PFSK-1 (cell line): ENCODE data around the gene VAV2.

Experiments used
- POLR2AphosphoS5 ChIP-seq: IDR thresholded peaks from 2 replicates; pipeline ENCODE4 v1.6.1; 2012; ENCODE audit warnings: low read depth, mild to moderate bottlenecking, control low read depth, low read length, moderate library complexity
- SIN3A ChIP-seq: IDR thresholded peaks from 2 replicates; pipeline ENCODE4 v1.6.1; 2012; ENCODE audit warnings: mild to moderate bottlenecking, low read length, moderate library complexity, borderline replicate concordance; ENCODE audit not compliant: insufficient read depth
- TAF1 ChIP-seq: IDR thresholded peaks from 2 replicates; pipeline ENCODE4 v1.6.1; 2012; ENCODE audit warnings: low read length, control low read depth, borderline replicate concordance; ENCODE audit not compliant: insufficient read depth
- TF ChIP-seq, protein P1 (sequence below), 2 experiments: IDR thresholded peaks; 2 replicates each; pipeline versions ENCODE4 v1.6.1 to v1.8.0; 2011 to 2012; ENCODE audit warnings: low read depth in 2 of 2, low read length in 2 of 2, control low read depth in 1 of 2, inconsistent platforms in 1 of 2, mild to moderate bottlenecking in 1 of 2, moderate library complexity in 1 of 2; ENCODE audit not compliant: insufficient read depth in 1 of 2

- TF ChIP-seq POLR2AphosphoS5 (no peak), SIN3A (no peak), TAF1 (no peak)
- TF ChIP-seq, protein P1, sequence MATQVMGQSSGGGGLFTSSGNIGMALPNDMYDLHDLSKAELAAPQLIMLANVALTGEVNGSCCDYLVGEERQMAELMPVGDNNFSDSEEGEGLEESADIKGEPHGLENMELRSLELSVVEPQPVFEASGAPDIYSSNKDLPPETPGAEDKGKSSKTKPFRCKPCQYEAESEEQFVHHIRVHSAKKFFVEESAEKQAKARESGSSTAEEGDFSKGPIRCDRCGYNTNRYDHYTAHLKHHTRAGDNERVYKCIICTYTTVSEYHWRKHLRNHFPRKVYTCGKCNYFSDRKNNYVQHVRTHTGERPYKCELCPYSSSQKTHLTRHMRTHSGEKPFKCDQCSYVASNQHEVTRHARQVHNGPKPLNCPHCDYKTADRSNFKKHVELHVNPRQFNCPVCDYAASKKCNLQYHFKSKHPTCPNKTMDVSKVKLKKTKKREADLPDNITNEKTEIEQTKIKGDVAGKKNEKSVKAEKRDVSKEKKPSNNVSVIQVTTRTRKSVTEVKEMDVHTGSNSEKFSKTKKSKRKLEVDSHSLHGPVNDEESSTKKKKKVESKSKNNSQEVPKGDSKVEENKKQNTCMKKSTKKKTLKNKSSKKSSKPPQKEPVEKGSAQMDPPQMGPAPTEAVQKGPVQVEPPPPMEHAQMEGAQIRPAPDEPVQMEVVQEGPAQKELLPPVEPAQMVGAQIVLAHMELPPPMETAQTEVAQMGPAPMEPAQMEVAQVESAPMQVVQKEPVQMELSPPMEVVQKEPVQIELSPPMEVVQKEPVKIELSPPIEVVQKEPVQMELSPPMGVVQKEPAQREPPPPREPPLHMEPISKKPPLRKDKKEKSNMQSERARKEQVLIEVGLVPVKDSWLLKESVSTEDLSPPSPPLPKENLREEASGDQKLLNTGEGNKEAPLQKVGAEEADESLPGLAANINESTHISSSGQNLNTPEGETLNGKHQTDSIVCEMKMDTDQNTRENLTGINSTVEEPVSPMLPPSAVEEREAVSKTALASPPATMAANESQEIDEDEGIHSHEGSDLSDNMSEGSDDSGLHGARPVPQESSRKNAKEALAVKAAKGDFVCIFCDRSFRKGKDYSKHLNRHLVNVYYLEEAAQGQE (IDR thresholded peaks at IDR 0.05; ENCODE audit: insufficient read depth in 1 of 2, low read depth in 2 of 2, low read length in 2 of 2), result no peak
These were observed 16.6 kb downstream of the VAV2 start for GRCh38 chr9:133975511-133975910.
